GM23248 (cell line): ENCODE measurements around the gene NTN5.

Experiments
- EZH2 ChIP-seq: fragments of 200-600 bp; sonication (generic); IDR thresholded peaks from 2 replicates; pipeline ENCODE4 v1.6.1; 2018; ENCODE audit warnings: antibody characterized with exemption, mild to moderate bottlenecking; ENCODE audit not compliant: insufficient read depth, poor library complexity, severe bottlenecking
- EZH2phosphoT487 ChIP-seq: fragments of 200-600 bp; sonication (generic); IDR thresholded peaks from 2 replicates; pipeline ENCODE4 v1.6.1; 2018; ENCODE audit warnings: antibody characterized with exemption, moderate library complexity, mild to moderate bottlenecking, low read depth; ENCODE audit not compliant: insufficient read depth

- no peak for TF ChIP-seq EZH2
- TF ChIP-seq EZH2phosphoT487: no peak
Measured at GRCh38 chr19:48689449-48689848, 16.6 kb upstream of the NTN5 start.
